Right kidney (tissue), 1 donor: Measurements from ENCODE around the gene WNK2.

Experiments used
- DNase-seq: peaks from one replicate; pipeline ENCODE4 v3.0.0-alpha.2; 2016

Gene WNK2

DNA sequence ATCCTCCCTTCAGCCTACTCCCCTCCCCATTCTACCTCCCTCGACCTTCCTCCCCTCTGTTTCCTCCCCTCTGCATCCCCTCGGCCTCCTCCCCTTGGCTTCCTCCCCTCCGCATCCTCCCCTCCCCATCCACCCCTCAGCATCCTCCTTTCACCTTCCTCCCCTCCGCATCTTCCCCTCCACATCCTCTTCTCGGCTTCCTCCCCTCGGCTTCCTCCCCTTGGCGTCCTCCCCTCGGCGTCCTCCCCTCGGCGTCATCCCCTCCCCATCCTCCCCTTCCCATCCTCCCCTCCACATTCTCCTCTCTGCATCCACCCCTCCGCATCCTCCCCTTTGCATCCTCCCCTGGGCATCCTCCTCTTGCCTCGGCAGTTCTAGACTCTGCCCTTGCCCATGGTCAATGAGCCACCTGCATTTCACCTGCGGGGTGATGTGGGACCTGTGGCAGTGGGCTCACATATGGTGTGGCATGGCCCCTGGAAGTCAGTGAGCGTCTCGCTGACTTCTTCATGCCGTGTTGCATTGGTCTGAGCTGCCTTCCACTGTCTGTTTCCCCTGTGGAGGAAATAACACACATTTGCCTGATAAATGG is 113.0 kb downstream of the WNK2 start:
- no peak for DNase-seq

- DNase-seq, result no peak
Observed at GRCh38 chr9:93297659-93298497, 113.9 kb downstream of the WNK2 start.

DNA sequence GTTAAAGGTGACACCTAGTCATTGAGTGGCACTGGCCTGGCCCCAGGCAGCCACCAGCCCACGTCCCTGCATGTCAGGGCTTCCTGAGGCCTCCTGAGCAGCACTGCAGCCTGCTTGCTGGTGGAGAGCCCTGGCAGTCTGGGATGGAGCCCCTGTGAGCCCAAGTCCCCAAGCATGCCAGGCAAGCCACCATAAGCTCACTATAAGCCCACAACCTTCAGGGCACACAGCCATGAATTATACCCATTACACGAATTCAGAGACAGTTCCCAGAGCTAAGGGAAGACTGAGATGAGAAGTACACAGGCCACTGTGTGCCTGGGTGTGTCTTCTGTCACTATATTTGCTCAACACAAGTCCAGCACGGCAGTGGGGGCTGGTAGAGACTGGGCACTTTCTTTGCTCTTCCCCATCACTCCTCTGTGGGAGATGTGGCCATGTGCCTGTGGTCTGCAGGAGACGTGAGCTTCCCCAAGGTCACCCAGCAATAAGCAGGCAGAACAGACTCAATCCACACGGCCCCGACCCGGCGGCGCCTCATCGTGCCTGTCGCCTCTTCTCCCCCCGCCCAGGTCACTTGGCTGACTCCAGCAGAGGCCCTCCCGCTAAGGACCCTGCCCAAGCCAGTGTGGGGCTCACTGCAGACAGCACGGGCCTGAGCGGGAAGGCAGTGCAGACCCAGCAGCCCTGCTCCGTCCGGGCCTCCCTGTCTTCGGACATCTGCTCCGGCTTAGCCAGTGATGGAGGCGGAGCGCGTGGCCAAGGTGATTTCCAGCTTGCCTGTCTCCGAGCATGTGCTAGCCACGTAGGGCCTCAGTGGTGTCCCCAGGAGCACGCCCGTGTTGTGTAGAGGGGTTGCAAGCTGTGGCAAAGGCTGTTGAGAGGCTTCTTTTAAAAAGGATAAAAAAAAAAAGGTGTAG is 114.8 kb downstream of the WNK2 start:
- no peak for DNase-seq

GRCh38 chr9:93299418-93300174 is 115.7 kb downstream of the WNK2 start:
- no peak for DNase-seq

DNA sequence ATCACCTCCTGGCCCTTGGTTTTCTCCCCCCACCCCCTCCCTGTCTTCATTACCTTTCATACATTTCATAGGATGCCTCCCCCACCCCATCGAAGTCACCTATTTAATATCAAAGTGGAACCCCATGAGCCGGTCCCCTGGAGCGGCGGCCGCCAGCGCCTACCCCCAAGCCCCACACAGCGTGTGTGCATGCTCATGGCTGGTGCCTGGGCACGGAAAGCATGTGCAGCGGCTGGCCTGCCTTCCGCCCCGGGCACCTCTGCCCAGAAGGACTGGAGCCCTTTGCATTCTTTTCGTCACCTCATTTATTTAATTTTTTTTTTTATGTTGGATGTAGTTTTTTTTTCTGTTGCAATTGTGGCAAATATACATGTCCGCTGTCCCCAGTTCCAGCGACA is 116.2 kb downstream of the WNK2 start:
- DNase-seq, result no peak

- DNase-seq, result no peak
Observed at GRCh38 chr9:93300585-93301081, 116.7 kb downstream of the WNK2 start.

GRCh38 chr9:93301291-93301811 is 117.4 kb downstream of the WNK2 start:
- no peak for DNase-seq

DNA sequence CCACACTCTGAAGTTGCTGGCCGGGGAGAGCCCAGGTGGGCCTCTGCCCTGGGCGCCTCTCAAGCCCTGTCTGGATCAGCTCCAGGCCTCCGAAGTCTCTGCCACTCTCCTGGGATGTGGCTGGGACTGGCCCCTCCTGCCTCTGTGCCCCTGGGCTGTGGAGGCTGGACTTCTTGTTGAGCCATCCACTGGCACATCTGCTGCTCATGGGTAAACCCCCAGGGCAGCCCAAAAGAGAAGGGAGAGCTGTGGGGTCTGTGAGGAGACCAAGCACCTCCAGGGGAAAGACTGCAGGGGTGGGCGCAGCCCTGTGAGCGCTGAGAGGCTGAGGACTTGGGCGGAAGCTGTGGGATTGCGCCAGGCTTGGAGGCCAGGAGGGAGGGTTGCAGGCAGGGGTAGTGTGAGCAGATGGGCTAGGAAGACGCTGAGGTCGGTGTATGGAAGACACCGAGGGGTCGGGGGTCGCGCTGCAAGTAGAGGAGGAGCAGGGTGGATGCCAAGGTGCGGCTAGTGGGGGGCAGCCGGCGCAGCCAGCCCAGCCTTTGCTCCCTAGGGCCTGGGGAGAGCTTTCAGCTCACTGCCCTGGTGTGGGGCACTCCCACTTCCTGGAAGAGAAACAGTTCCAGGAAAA is 118.1 kb downstream of the WNK2 start:
- no peak for DNase-seq

- DNase-seq, result no peak
Observed at GRCh38 chr9:93302586-93303257, 118.8 kb downstream of the WNK2 start.

DNA sequence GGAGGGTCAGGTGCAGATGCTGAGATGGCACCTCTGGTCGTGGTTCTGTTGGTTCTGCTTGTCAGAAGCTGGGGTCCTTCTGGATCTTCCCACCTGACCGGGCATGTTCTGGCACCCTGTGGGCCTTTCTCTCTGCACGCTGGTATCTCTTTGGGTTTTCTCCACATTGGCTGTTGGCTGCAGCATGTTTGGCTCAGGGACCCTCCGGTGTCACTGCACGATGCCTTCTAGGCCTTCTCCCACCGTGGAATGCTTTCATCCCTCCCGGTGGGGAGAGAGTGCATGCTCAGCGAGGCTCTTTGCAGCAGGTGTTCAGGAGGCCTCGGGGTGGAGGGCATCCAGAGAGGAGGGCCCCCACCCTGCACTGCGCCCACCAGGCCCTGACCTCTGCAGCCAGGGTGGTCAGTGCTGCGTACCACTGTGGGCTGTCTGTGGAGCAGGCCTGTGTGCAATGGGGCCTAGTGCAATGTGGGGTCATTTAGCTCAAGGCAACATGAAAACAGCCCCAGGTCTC is 119.4 kb downstream of the WNK2 start:
- DNase-seq, result no peak

GRCh38 chr9:93303806-93304573 is 120.1 kb downstream of the WNK2 start:
- DNase-seq, result no peak

- DNase-seq, result peak; percentile 55
Observed at GRCh38 chr9:93304574-93305496, 120.9 kb downstream of the WNK2 start.

DNA sequence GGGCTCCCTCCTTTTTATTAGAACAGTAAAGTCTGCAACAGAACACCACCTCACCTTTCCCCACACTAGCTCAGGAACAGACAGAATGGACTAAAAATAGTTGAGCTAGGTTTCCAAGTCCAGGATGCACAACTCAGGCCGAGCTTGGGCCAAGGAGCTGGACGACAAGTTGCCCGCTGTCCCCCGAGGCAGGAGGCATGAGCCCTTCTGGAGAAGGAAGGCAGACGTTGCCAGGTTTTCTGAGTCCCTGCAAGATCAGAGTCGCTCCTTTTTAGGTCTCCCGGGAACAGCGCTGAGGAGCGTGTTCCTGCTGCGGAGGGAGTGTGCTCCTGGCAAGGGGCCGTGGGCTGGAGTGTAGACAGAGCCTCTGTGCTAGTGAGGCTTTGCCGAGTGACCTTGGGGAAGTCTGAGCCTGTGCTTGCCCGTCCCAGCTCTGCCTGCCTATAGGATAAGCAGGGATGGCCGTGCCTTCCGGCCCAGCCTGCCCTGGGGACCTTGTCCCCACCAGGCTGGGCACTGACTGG is 121.6 kb downstream of the WNK2 start:
- no peak for DNase-seq

GRCh38 chr9:93306081-93306480 is 122.1 kb downstream of the WNK2 start:
- DNase-seq, result no peak

DNA sequence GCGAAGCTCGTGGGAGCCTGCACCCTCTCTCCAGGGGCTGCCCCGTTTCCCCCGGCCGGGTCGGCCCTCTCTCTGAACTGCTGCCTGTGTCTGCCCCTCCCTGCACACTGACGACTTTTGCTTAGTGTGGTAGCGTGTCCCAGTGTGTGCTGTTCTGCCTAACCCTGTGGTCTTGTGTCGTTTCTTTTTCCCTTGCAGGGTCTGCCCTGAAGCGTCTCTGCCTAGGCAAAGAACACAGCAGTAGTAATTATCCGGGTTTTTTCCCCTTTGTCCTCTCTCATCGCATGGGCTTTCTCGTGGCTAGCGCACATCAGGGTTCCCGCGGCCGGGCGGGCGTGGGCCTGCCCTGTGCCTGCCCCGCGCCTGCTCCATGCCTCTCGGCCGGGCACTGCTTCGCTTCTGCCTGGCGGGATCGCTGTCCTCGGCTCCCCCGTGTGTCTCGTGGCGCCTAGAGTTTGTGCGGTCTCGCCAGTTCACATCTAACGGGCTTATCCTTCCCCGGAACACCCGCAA is 122.7 kb downstream of the WNK2 start:
- DNase-seq, result no peak

GRCh38 chr9:93307468-93308157 is 123.7 kb downstream of the WNK2 start:
- no peak for DNase-seq

DNA sequence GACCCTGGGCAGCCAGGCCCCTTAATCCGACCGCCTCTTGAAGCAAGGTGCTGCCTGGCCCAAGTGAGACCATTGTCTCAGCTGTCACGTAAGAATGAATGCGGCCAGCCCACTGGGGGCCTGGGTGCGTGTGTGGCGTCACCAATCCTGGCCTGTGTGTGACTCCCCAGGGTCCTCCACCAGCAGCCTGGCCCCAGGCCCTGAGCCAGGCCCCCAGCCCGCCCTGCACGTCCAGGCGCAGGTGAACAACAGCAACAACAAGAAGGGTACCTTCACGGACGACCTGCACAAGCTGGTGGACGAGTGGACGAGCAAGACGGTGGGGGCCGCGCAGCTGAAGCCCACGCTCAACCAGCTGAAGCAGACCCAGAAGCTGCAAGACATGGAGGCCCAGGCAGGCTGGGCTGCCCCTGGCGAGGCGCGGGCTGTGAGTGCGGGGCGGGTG is 124.2 kb downstream of the WNK2 start:
- no peak for DNase-seq
